Melanocyte of skin (primary cell): ENCODE results near the gene KLRC3. TPM values are rescaled to one million over a fixed set of nuclear protein-coding genes. Genes with fewer than 3 reads are reported as not detected.

Experiments
- total RNA-seq, 2 donors: library from RNA; depleted of rRNA; stranded (reverse); fragments of >200 nt; gene quantifications; 2 replicates each; pipeline ENCODE4 v1.2.3, GENCODE V29; 2012

The KLRC3 gene
- total RNA-seq, result under 1 TPM in 1 of 2 donors, not detected in 1; 0.33 TPM

GRCh38 chr12:10420334-10420733 is at the start of gene KLRC3:
TSS of gene KLRC3 (minus strand) at chr12:10420595. CDS start at chr12:10420550, 45 bp downstream.

GRCh38 chr12:10453156-10453555 is 32.8 kb upstream of the KLRC3 start, which contains the start of gene KLRC1:
TSS of gene KLRC1 (minus strand) at chr12:10453377. CDS start at chr12:10451156, 2,221 bp downstream.

GRCh38 chr12:10435816-10436215 is 15.4 kb upstream of the KLRC3 start, which contains the start of gene KLRC2:
TSS of gene KLRC2 (minus strand) at chr12:10436010. CDS start at chr12:10435986, 24 bp downstream.

GRCh38 chr12:10409392-10409791 is 11.0 kb downstream of the KLRC3 start, which contains the start of gene KLRC4:
TSS of gene KLRC4 (minus strand) at chr12:10409757. CDS start at chr12:10409575, 182 bp downstream.

GRCh38 chr12:10389904-10390303 is 30.5 kb downstream of the KLRC3 start, which contains the start of gene KLRK1:
TSS of gene KLRK1 (minus strand) at chr12:10390041. CDS start at chr12:10388810, 1,231 bp downstream.

Other genes starting within 250 kb of the KLRC3 start
- not detected for gene OLR1, start 248.5 kb downstream of the KLRC3 start, total RNA-seq
- gene TMEM52B, start 241.6 kb downstream of the KLRC3 start, total RNA-seq, result not detected
- gene GABARAPL1, start 207.7 kb downstream of the KLRC3 start, total RNA-seq, result 10 to 100 TPM; 25.0 to 37.2 TPM
- under 1 TPM in 1 of 2 donors, not detected in 1; under 0.01 TPM for gene KLRD1, start 112.7 kb downstream of the KLRC3 start, total RNA-seq
- not detected for gene KLRK1, start 30.6 kb downstream of the KLRC3 start, total RNA-seq
- gene KLRC4, start 10.8 kb downstream of the KLRC3 start, total RNA-seq, result not detected
- not detected for gene KLRC2, start 15.4 kb upstream of the KLRC3 start, total RNA-seq
- gene KLRC1, start 32.8 kb upstream of the KLRC3 start, total RNA-seq, result not detected
- 1 to 10 TPM in 1 of 2 donors, under 1 TPM in 1; 0.69 to 1.3 TPM for gene EIF2S3B, start 85.3 kb upstream of the KLRC3 start, total RNA-seq
- 10 to 100 TPM; 13.4 to 24.6 TPM for gene MAGOHB, start 193.0 kb upstream of the KLRC3 start, total RNA-seq